Fibroblast of lung (primary cell): ENCODE measurements around the gene TWIST1. TPM values are rescaled to one million over a fixed set of nuclear protein-coding genes. Genes with fewer than 3 reads are reported as not detected.

Experiments used
- DNase-seq, 2 donors: peaks; one replicate each; pipeline versions ENCODE4 v3.0.0 to v3.0.0-alpha.2; 2010; ENCODE audit warnings: low read depth in 2 of 2
- H2AFZ ChIP-seq: 2 replicates; pipeline ENCODE4 v1.5.1; 2012; ENCODE audit warnings: low read length, control low read depth, inconsistent platforms
- H3K27ac ChIP-seq: 2 replicates; pipeline ENCODE4 v1.5.1; 2011; ENCODE audit warnings: low read length, control low read depth; ENCODE audit not compliant: insufficient read depth
- H3K27me3 ChIP-seq: 2 replicates; pipeline ENCODE4 v1.5.1; 2011; ENCODE audit warnings: mild to moderate bottlenecking, low read length; ENCODE audit not compliant: control insufficient read depth, insufficient read depth
- H3K36me3 ChIP-seq: 2 replicates; pipeline ENCODE4 v1.5.1; 2011; ENCODE audit warnings: low read length; ENCODE audit not compliant: control insufficient read depth, insufficient read depth
- H3K4me1 ChIP-seq: 2 replicates; pipeline ENCODE4 v1.5.1; 2011; ENCODE audit warnings: low read length; ENCODE audit not compliant: control insufficient read depth, insufficient read depth; ENCODE audit errors: extremely low read depth
- H3K4me2 ChIP-seq: 2 replicates; pipeline ENCODE4 v1.5.1; 2011; ENCODE audit warnings: low read length, control low read depth; ENCODE audit not compliant: insufficient read depth; ENCODE audit errors: extremely low read depth
- H3K4me3 ChIP-seq, 4 experiments: fragments of 200-600 bp in 1 of 4; sonication (generic) in 1 of 4; replicated peaks in 1 of 4; 2 replicates each; pipeline ENCODE4 v1.5.1; 2011 to 2016; ENCODE audit warnings: low read length in 4 of 4, low read depth in 3 of 4, mild to moderate bottlenecking in 3 of 4, control low read depth in 2 of 4, inconsistent platforms in 1 of 4, mixed read lengths in 1 of 4; ENCODE audit not compliant: insufficient read depth in 1 of 4; ENCODE audit errors: control extremely low read depth in 1 of 4
- H3K79me2 ChIP-seq: 2 replicates; pipeline ENCODE4 v1.5.1; 2012; ENCODE audit warnings: mild to moderate bottlenecking, low read length, inconsistent platforms; ENCODE audit not compliant: control insufficient read depth, insufficient read depth
- H3K9ac ChIP-seq: 2 replicates; pipeline ENCODE4 v1.5.1; 2011; ENCODE audit warnings: mild to moderate bottlenecking, low read length, control low read depth; ENCODE audit not compliant: insufficient read depth
- H3K9me3 ChIP-seq: 2 replicates; pipeline ENCODE4 v1.5.1; 2012; ENCODE audit warnings: low read depth, low read length; ENCODE audit not compliant: control insufficient read depth, insufficient read depth
- H4K20me1 ChIP-seq: 2 replicates; pipeline ENCODE4 v1.5.1; 2011; ENCODE audit warnings: low read length; ENCODE audit not compliant: control insufficient read depth, insufficient read depth; ENCODE audit errors: extremely low read depth
- CTCF ChIP-seq, 2 donors: IDR thresholded peaks in 1 of 2; conservative IDR thresholded peaks in 1 of 2; 1 replicate in 1 of 2; 2 replicates in 1 of 2; pipeline ENCODE4 v1.5.1; 2011 to 2012; ENCODE audit warnings: low read length in 2 of 2, control low read depth in 1 of 2, inconsistent platforms in 1 of 2, low read depth in 1 of 2, mild to moderate bottlenecking in 1 of 2
- EZH2 ChIP-seq: IDR thresholded peaks from 2 replicates; pipeline ENCODE4 v1.5.1; 2012; ENCODE audit warnings: low read length, control low read depth, mild to moderate bottlenecking; ENCODE audit errors: missing control alignments
- polyA plus RNA-seq, 2 donors: library from polyadenylated mRNA; depleted of rRNA in 1 of 2; stranded (reverse) in 1 of 2; unstranded in 1 of 2; fragments of >200 nt; gene quantifications; 2 replicates each; pipeline ENCODE4 v1.2.1, GENCODE V29; 2011 to 2012; ENCODE audit warnings: missing spikeins in 1 of 2
- total RNA-seq: library from RNA; depleted of rRNA; stranded (reverse); fragments of >200 nt; gene quantifications from 2 replicates; pipeline ENCODE4 v1.2.1, GENCODE V29; 2014

Gene TWIST1
- total and polyA plus RNA-seq, 2 donors (not counting 1 experiment from before 2014, with no cell fraction given): 3.6 to 31.2 TPM

- H3K4me3 ChIP-seq: peak overlapping the region; percentile 59 to 98 (median 64)
- DNase-seq: no peak
- peak overlapping the region; percentile 62 for H3K4me2 ChIP-seq
- peaks cover 18% of the 10 kb centered on the region for H3K79me2 ChIP-seq
- H3K9ac ChIP-seq: peak overlapping the region; percentile 26
- peaks cover 6% of the 10 kb centered on the region for H3K27me3 ChIP-seq
- H3K36me3 ChIP-seq: no peaks in the 10 kb centered on the region
- peak overlapping the region; percentile 32 for H3K27ac ChIP-seq
- no peaks in the 10 kb centered on the region for H3K4me1 ChIP-seq
- TF ChIP-seq EZH2: no peak
- no peak for TF ChIP-seq CTCF (conservative IDR thresholded peaks at IDR 0.05 in 1 of 2, IDR thresholded peaks at IDR 0.05 in 1 of 2; ENCODE audit: low read depth in 1 of 2, low read length in 2 of 2)
- H2AFZ ChIP-seq: peak overlapping the region; percentile 34
- H4K20me1 ChIP-seq: no peaks in the 10 kb centered on the region
- no peaks in the 10 kb centered on the region for H3K9me3 ChIP-seq
These were observed 603 bp upstream of the TWIST1 start for GRCh38 chr7:19117870-19118608.

- Histone ChIP-seq H3K9ac (peak overlapping the region; percentile 64), H3K9me3 (no peaks in the 10 kb centered on the region), H3K4me1 (no peaks in the 10 kb centered on the region), H3K4me2 (peak overlapping the region; percentile 83), H2AFZ (peak overlapping the region; percentile 91), H3K27ac (peak overlapping the region; percentile 71), H4K20me1 (no peaks in the 10 kb centered on the region), H3K4me3 (peak overlapping the region; percentile 70 to 98 (median 86)), H3K36me3 (no peaks in the 10 kb centered on the region), H3K79me2 (peaks cover 18% of the 10 kb centered on the region), H3K27me3 (peaks cover 6% of the 10 kb centered on the region)
- peak; percentile 30 to 58 for DNase-seq
- TF ChIP-seq EZH2 (peak; percentile 30), CTCF (conservative IDR thresholded peaks at IDR 0.05 in 1 of 2, IDR thresholded peaks at IDR 0.05 in 1 of 2; ENCODE audit: low read depth in 1 of 2, low read length in 2 of 2) (no peak)
These were observed 1.0 kb downstream of the TWIST1 start for GRCh38 chr7:19116121-19117090.

GRCh38 chr7:19114551-19114855, 2.9 kb downstream of the TWIST1 start:
- peak; percentile 38 to 68 for DNase-seq
- Histone ChIP-seq H3K4me2 (peak overlapping the region; percentile 62), H3K9ac (no peak overlapping the region), H3K4me3 (peak overlapping the region; percentile 6 to 90 (median 76)), H3K79me2 (peaks cover 18% of the 10 kb centered on the region), H3K9me3 (no peaks in the 10 kb centered on the region), H3K27me3 (peaks cover 3% of the 10 kb centered on the region), H4K20me1 (no peaks in the 10 kb centered on the region), H3K4me1 (no peaks in the 10 kb centered on the region), H3K27ac (no peak overlapping the region), H2AFZ (no peak overlapping the region), H3K36me3 (no peaks in the 10 kb centered on the region)
- TF ChIP-seq EZH2: no peak
